Stimulated activated CD4-positive, alpha-beta T cell treated with anti-CD3 and anti-CD28 coated beads, Interleukin-1b, Interleukin-23, amount 100 ng/mL, for 1 hour (primary cell): ENCODE results near the gene NPY5R.

Experiments used
- DNase-seq, 2 donors: peaks; one replicate each; pipeline ENCODE4 v3.0.0-alpha.2; 2020; ENCODE audit warnings: low read depth in 2 of 2

Gene NPY5R

DNA sequence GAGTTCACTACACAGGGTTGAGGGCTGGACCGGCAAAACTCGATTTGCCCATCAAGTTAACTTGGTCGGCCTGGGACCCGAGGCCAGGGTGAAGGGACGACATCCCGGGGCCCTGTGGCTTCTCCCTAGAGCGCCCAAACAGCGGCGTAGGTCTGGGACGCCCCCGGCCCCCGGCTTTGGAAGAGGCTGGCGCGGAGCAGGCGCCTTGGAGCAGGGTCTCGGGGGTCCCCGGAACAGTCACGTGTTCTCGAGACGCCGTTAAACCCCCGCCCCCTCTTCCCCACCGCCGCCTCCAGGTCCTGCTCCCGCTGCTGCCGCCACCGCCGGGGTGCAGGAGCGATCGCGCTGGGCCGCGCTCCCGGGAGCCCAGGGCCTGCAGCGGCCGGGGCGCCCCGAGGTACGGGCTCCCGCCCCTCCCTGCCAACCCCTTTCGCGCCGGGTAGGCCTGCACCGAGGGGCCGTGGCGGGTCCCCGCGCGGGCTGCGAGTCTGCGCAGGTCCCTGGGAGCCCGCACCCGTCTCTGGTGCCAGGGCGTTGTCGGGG, at the start of gene NPY5R:
NPY5R (plus strand) TSS at position 289 of the 543 bp plus-strand sequence. CDS start 6,382 bp downstream, outside the sequence.
- no peak for DNase-seq

- no peak for DNase-seq
These were observed 48.6 kb upstream of the NPY5R start for GRCh38 chr4:163295138-163295537.

DNA sequence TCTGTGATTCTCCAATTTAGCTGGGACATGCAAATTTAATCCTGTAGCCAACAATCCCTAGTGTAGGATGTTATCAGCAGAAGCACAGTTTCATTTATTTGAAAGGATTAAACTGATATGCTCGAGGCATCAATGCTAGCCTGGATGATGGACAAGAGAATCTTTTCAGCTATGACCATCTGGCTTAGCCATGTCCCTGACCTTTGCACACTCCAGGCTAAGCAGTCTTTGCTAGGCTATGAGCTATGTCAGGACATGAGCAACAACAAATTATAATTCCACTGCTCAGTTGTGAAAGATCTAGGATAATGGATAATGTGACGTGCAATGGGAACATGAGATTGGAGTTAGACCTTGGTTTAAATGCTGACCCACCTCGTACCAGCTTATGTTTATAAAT, 43.2 kb upstream of the NPY5R start:
- DNase-seq: no peak

- no peak for DNase-seq
These were observed 40.6 kb upstream of the NPY5R start for GRCh38 chr4:163303069-163303468.

- no peak for DNase-seq
These were observed 34.2 kb upstream of the NPY5R start for GRCh38 chr4:163309466-163309865.

GRCh38 chr4:163317110-163317509, 26.6 kb upstream of the NPY5R start:
- no peak for DNase-seq

DNA sequence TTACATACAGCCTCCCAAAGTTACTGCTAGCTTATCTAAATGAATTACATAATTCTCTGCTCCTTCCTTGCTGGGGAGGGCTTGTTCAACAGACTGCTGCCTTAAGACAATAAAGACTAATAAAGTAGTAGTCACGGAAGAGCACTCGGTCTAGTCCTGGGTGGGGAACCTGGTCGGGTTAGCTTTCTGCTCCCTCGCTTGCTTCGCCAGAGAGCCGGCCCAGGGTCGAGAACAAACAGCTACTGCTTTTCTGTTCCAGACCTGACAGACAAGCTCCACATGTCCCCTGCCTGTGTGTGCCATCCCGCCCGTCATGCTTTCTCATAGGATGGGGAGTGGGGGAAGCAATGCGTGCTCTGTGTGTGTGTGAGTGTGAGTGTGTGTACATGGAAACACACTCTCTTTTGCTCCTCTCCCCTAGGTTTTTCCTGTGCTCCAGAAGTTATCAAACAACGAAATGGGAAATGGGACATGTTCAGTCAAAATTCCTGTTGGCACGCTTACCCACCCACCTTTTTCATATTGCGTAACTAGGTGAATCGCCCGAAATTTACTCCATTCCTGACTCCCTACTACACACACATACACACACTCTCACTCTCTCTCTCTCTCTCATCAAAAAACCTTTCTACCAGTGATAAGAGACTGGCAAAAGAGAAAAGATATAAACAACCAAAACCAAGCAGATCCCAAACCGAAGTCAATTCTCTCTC, 12.6 kb upstream of the NPY5R start:
- DNase-seq: no peak

- no peak for DNase-seq
These were observed 11.9 kb upstream of the NPY5R start for GRCh38 chr4:163331629-163332376.

DNA sequence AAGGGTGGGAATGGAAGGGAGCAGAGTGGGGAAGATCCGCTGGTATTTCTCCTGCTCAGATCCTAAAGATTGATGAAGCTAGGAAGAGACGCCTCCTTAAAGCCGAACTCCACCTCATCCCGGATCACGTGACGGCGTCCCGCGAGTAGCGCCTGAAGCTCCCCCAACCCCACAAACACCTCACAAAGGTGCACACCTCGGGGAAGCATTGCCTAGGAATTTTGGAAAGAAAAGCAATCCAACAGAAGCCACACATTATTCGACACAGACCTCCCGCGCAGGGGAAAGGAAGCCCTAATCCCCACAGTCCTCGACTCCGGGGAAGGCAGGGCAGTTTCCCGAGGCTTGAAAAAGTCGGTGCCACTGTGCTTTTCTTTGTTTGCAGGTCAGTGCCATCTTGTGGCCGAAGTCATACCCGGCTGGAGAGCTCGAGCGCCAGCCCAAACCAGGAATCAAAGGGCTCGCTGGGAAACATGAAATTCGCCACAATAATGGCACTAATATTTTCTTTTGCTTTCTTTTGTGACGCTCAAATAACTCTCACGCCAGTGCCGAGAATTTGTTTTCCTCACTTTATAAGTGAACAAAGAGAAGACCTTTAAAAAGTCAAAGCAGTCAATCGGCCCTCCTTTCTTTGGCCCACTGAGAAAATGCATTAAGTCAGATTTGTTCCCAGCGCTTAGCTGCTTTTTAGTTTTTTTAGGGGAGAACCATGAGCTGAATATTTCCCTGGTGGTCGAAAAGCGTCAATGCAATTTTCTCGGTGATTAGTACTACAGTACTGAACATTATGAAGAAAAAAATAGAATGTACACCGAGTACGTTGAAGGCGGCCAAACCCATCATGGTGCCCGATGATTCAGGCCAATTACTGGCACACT, 10.9 kb upstream of the NPY5R start, which contains the start of gene NPY1R:
NPY1R (minus strand) TSS at position 71 of the 881 bp plus-strand sequence. CDS start 6,042 bp downstream, outside the sequence.
- no peak for DNase-seq

DNA sequence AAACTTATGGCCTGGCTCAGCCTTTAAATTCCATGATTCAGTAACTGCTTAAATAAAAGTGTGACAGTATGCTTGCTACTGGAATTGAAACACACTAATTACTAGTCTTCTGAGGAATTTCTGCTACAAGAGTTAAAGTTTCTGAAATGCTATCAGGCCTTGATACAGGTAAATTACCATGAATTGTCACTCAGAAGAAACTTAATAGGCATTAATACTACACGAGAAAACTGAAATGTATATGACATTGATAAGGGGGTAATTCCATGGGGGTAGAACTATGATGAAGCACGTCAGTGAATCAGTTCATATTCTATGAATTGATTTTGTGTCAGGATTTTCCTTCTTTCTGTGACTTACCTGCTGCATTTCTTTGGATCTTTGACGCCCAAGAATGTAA, 8.3 kb upstream of the NPY5R start:
- no peak for DNase-seq

DNA sequence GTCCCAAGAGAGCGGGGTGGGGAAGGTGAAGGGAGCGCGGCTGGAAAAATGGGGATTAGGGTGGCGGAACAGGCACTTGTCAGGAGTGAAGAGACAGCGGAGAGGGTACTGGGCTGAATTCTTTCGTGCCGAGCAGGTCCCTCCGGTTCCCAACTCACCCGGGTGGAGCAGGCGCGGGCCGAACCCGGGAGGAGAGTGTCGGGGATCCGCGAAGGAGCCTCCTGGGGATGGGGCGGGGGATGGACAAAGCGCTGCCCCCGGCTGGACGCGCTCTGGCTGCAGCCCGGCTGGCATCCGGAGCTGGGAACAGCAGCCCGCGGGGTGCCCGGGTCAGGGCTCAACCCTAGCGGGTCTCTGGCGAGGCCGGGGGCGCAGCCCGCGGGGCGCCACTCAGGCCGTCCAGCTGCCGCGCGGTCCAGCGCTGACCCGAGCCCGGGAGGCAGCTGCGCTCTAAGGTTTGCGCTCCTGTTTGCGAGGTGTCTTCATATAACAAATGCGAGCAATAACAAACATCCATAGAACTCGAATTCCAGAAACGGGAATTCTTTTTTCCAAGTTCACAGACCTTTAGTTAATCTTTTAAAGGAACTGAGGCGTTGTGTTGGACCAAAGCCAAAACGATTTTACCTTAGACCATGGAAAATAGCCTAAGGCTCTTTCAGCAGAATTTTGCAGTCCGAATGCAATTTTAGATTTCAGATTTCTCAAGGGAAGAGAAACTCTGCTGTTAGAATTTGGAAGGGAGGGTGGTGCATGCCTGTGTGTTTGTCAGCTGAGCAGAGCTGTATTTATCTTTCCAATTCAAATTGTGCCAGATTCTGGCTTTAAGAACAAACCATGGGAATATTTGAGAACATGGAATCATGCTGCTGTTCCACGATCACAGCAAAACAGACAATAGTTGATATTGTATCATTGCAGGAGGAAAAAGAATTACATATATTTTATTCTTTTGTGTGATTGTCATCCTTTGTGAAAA, 744 bp downstream of the NPY5R start:
- no peak for DNase-seq

GRCh38 chr4:163350672-163351071, 7.0 kb downstream of the NPY5R start:
- no peak for DNase-seq

DNA sequence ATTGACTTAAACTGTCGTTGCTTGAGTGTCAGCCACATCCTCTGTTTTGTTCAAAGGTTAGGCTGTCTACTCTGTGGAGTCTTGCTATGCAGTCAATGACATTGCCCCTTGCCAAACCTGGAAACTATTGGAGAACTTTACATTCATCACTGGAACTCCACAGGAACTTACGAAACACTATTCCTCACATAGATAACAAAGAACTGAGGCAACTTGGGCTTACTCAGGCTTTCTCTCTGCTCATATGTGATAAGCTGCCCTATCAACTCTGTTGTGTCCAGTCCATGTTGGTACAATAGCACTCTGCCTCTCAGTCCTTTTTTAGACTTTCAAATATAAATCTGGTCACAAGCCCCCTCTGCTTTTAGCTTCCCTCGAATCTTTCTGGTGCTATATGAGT, 9.4 kb downstream of the NPY5R start:
- DNase-seq: no peak

GRCh38 chr4:163356104-163356503, 12.4 kb downstream of the NPY5R start:
- no peak for DNase-seq

- no peak for DNase-seq
These were observed 24.0 kb downstream of the NPY5R start for GRCh38 chr4:163367651-163368050.

- DNase-seq: no peak
These were observed 28.3 kb downstream of the NPY5R start for GRCh38 chr4:163372029-163372428.

DNA sequence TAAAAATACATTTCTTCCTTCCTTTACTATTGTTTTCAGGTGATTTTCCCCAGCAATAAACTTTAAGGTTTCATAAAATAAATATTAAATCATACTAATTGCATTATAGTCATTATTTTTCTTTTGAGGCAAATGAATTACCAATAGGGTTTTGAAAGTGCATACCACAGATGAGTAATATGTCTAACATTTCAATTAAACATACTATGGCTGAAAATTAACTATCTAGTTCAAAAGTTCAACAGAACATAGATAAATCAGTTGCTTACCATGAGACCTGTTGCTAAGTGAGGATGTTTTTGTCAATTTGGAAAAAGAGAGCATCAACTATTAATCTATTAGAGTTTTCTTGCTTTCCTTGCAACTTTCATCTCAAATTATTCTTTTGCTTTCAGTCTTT, 35.0 kb downstream of the NPY5R start:
- DNase-seq: no peak

DNA sequence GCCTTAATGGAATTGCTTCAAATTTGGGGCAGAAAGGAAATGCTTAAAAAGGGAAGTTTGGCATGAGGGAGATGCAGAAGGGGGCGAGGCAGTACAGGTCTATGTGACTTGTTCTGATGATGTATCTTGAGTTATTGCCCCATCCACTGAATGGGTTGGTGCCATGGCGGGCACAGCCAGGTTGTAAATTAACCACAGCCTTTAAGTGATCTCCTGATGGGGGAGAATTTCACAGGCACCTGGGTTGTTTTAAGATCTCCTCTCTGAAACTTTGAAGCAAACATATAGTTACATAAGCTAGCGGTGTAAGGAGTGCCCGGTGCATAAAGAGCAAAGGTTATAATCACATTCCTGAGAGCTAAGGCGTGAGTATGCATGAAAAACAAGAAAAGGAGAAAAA, 37.0 kb downstream of the NPY5R start:
- DNase-seq: no peak

DNA sequence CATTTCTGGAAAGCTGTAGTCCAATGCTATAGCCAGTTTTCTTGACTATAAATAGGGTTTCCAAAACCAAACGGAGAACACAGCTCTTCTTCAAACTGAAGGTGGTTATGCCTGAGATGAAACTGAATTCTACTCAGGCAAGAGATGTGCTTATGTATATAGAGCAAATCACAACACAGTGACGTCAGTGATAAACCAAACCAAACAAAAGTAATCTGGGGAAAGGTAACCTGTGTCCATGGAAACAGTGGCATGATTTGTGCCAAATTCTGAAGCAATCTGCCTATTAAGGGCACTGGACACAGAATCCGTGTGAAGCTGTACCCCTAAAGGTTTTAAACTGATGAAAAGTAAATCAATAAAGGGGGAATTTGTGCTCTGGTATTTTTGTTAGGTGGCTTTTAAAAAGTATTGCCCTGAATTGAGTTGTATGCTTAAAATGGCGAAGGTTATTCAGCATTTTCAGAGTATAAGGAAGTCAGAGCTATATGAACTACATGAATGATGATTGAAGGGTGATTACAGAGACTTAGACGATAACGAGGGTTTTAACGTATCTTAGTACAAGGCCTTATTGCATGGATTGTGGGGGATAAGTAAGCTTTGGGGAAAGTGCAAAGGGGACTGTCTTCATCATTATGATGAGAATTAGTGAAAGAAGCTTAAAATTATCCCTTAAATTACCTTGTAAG, 38.6 kb downstream of the NPY5R start:
- DNase-seq: no peak

DNA sequence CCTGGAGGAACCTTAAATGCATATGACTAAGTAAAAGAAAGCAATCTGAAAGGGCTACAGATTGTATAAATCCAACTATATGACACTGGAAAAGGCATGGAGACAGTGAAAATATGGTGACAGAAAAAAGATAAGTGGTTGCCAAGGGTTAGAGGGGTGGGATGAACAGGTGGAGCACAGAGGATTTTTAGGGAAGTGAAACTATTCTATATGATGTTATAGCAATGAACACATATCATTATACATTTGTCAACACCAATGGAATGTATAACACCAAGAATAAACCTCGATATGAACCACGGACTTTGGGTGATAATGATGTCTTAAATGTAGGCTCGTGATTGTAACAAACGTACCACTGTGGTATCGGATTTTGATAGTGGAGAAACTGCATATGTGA, 40.7 kb downstream of the NPY5R start:
- DNase-seq: no peak
